Stomach (tissue), 9 donors: ENCODE data around the gene PGM3. TPM values are rescaled to one million over a fixed set of nuclear protein-coding genes. Genes with fewer than 3 reads are reported as not detected.

ENCODE experiments used
- DNase-seq, 2 donors: peaks; one replicate each; pipeline versions ENCODE4 v3.0.0 to v3.0.0-alpha.2; 2013 to 2019
- H3K27ac ChIP-seq, 5 donors: fragments of 200-600 bp in 4 of 5; sonication (generic) in 4 of 5; one replicate each; pipeline ENCODE4 v1.5.1; 2013 to 2019; ENCODE audit warnings: mild to moderate bottlenecking in 1 of 5, moderate library complexity in 1 of 5
- H3K27me3 ChIP-seq, 3 donors: fragments of 200-600 bp; sonication (generic); one replicate each; pipeline ENCODE4 v1.5.1; 2017 to 2019; ENCODE audit warnings: mixed run types in 1 of 3
- H3K36me3 ChIP-seq, 4 donors: fragments of 200-600 bp; sonication (generic); 1 replicate in 3 of 4; 2 replicates in 1 of 4; pipeline ENCODE4 v1.5.1; 2016 to 2019
- H3K4me1 ChIP-seq, 4 donors: fragments of 200-600 bp; sonication (generic); one replicate each; pipeline ENCODE4 v1.5.1; 2016 to 2019
- H3K4me3 ChIP-seq, 4 donors: fragments of 200-600 bp; sonication (generic) in 3 of 4; one replicate each; pipeline ENCODE4 v1.5.1; 2016 to 2019; ENCODE audit warnings: mild to moderate bottlenecking in 1 of 4
- H3K9me3 ChIP-seq, 4 donors: fragments of 200-600 bp; sonication (generic); one replicate each; pipeline ENCODE4 v1.5.1; 2016 to 2019
- CTCF ChIP-seq, 7 experiments: fragments of 450-650 bp in 4 of 7; fragments of 200-600 bp in 3 of 7; sonication (generic) in 3 of 7; IDR thresholded peaks; one replicate each; pipeline ENCODE4 v1.5.1; 2016 to 2019; ENCODE audit warnings: antibody characterized with exemption in 7 of 7, control low read depth in 2 of 7, mild to moderate bottlenecking in 1 of 7
- EP300 ChIP-seq: sonication (generic); formaldehyde crosslinking; IDR thresholded peaks from one replicate; pipeline ENCODE4 v1.6.1; 2017; ENCODE audit warnings: antibody characterized with exemption
- POLR2A ChIP-seq, 4 donors: fragments of 450-650 bp; IDR thresholded peaks; one replicate each; pipeline ENCODE4 v1.6.1; 2016; ENCODE audit warnings: antibody characterized with exemption in 4 of 4, control low read depth in 2 of 4, mild to moderate bottlenecking in 1 of 4, moderate library complexity in 1 of 4
- POLR2AphosphoS5 ChIP-seq, 3 donors: sonication (generic); formaldehyde crosslinking; IDR thresholded peaks; one replicate each; pipeline ENCODE4 v1.6.1; 2016; ENCODE audit warnings: antibody characterized with exemption in 3 of 3
- WGBS, 5 donors: extraction: QIAGEN DNeasy Blood & Tissue Kit in 3 of 5; methylation state at CpG; one replicate each; pipeline versions ENCODE4 v1.1.5 to v1.1.7; 2013 to 2018; 5-methylcytosine and 5-hydroxymethylcytosine counted together
- intact Hi-C: fragments of 100-400 bp; cut with DNase I; formaldehyde crosslinking; loops from one replicate; pipeline ENCODE4 v1.15.1; 2023; ENCODE audit warnings: low total_unique reads
- polyA plus RNA-seq, 3 donors: library from polyadenylated mRNA; stranded (reverse); fragments of 200-250 nt; gene quantifications; one replicate each; pipeline ENCODE4 v1.2.3, GENCODE V29; 2013
- total RNA-seq, 5 donors: library from RNA; depleted of rRNA; stranded (reverse); fragments of >200 nt; gene quantifications; one replicate each; pipeline versions ENCODE4 v1.1.0 to v1.2.3, GENCODE V29; 2014 to 2016
- donor health status: healthy with polysubstance abuse.
- donor health status: Bipolar disorder and iron deficiency.
- donor health status: healthy.

Gene PGM3
- total and polyA plus RNA-seq, 8 donors = 0.58 to 96.4 (median 19.6) TPM

- no peak overlapping the region for H3K27ac ChIP-seq
- 86 to 95% (median 88%) methylated on average over 6 of the region's 6 CpGs for WGBS, 5 donors
Observed at GRCh38 chr6:83190626-83191025, 2.4 kb downstream of the PGM3 start.

GRCh38 chr6:83188501-83188900 is 4.6 kb downstream of the PGM3 start:
- WGBS, 5 donors = 34 to 67% (median 50%) methylated on average over 3 of the region's 3 CpGs
- intact Hi-C loops = loop anchor here (10.0 kb wide), 1 partner anchor 114 kb away; no protein-coding TSS in a partner anchor
- no peaks in the 10 kb centered on the region for H3K27me3 ChIP-seq
- peaks cover 18 to 57% (median 46%) of the 10 kb centered on the region in 4 donors for H3K36me3 ChIP-seq
- H3K9me3 ChIP-seq = no peaks in the 10 kb centered on the region
- H3K4me3 ChIP-seq = no peak overlapping the region
- peaks cover 3 to 33% (median 22%) of the 10 kb centered on the region in 4 donors for H3K4me1 ChIP-seq
- no peak overlapping the region for H3K27ac ChIP-seq
- no peak for DNase-seq
- TF ChIP-seq POLR2A (IDR thresholded peaks at IDR 0.05) = no peak
- TF ChIP-seq CTCF (IDR thresholded peaks at IDR 0.05) = no peak
- no peak for TF ChIP-seq EP300
- no peak for TF ChIP-seq POLR2AphosphoS5 (IDR thresholded peaks at IDR 0.05)

More at GRCh38 chr6:83190626-83191025, 2.4 kb downstream of the PGM3 start:
- Histone ChIP-seq H3K36me3 (peaks cover 5 to 38% (median 30%) of the 10 kb centered on the region in 4 donors), H3K4me3 (no peak overlapping the region), H3K9me3 (no peaks in the 10 kb centered on the region), H3K4me1 (peaks cover 3 to 50% (median 36%) of the 10 kb centered on the region in 4 donors), H3K27me3 (no peaks in the 10 kb centered on the region)
- DNase-seq = no peak
- TF ChIP-seq CTCF (IDR thresholded peaks at IDR 0.05) (no peak), POLR2AphosphoS5 (IDR thresholded peaks at IDR 0.05) (peak in 1 of 3 donors; percentile 7), POLR2A (IDR thresholded peaks at IDR 0.05) (no peak)
- intact Hi-C loops = no loop called here

DNA sequence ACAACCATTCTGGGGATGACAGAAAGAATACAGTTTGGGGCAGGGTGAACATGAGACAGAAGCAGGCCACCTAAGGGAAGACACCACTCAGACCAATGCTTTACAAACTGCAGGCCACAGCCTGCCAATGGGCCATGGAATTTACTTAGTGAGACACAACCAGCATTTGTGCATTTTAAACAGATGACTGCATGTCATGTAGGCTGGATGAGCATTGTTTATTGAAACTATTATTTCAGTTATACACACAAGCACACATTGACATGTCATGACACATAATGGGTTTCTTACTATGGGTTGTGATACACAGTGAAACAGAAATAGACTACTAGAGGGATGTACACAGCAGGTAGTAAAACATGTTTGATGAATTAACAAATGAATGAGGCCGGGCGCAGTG is 8.0 kb downstream of the PGM3 start:
- TF ChIP-seq POLR2AphosphoS5 (IDR thresholded peaks at IDR 0.05) (no peak), CTCF (IDR thresholded peaks at IDR 0.05) (no peak), EP300 (no peak), POLR2A (IDR thresholded peaks at IDR 0.05) (no peak)
- 89 to 100% (median 98%) methylated on average over 2 of the region's 2 CpGs for WGBS, 5 donors
- peaks cover 33 to 91% (median 79%) of the 10 kb centered on the region in 4 donors for H3K36me3 ChIP-seq
- H3K9me3 ChIP-seq = no peaks in the 10 kb centered on the region
- H3K27me3 ChIP-seq = no peaks in the 10 kb centered on the region
- no peak for DNase-seq
- peaks cover 0 to 10% (median 3%) of the 10 kb centered on the region in 4 donors for H3K4me1 ChIP-seq
- intact Hi-C loops = loop anchor here (10.0 kb wide), 1 partner anchor 110 kb away; no protein-coding TSS in a partner anchor
- H3K27ac ChIP-seq = no peak overlapping the region
- H3K4me3 ChIP-seq = no peak overlapping the region

DNA sequence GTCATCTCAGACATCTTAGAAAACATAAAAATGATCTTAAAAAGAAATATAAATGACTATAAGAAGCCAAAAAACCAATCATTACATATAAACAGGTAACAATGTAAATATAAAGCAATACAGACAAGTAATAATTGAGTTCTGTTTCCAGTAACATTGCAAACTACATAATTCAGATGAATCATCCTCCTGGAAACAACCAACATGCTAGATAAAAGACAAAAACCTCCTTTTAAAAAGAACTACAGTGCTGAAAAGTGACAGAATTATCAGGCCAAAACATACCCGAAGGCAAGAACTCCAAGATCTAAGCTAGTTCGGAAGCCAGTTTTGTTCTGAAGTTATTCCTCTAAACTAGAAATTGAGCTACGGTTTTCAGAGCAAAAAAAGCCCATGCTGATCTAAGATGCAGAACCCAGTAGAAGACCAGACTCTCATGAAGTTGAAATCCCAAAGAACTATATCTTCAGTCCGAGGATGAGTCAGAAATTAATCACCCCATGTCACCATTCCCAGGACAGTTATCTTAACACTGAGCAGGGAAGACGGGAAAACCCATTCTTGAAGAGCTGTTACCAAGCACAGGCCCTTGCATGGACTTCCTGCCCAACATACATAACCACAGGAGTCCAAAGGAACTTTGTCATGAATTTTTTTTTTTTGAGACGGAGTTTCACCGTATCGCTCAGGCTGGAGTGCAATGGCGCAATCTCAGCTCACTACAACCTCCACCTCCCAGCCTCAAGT is 9.8 kb downstream of the PGM3 start:
- intact Hi-C loops = loop anchor here (10.0 kb wide), 1 partner anchor 108 kb away; no protein-coding TSS in a partner anchor
- no peak overlapping the region for H3K27ac ChIP-seq
- H3K36me3 ChIP-seq = peaks cover 33 to 100% (median 86%) of the 10 kb centered on the region in 4 donors
- TF ChIP-seq CTCF (IDR thresholded peaks at IDR 0.05) (no peak), POLR2A (IDR thresholded peaks at IDR 0.05) (no peak), EP300 (no peak), POLR2AphosphoS5 (IDR thresholded peaks at IDR 0.05) (no peak)
- H3K4me3 ChIP-seq = no peak overlapping the region
- 68 to 81% (median 76%) methylated on average over 9 of the region's 9 CpGs for WGBS, 5 donors
- H3K27me3 ChIP-seq = no peaks in the 10 kb centered on the region
- H3K9me3 ChIP-seq = no peaks in the 10 kb centered on the region
- DNase-seq = no peak
- H3K4me1 ChIP-seq = peaks cover 0 to under 1% (median 0%) of the 10 kb centered on the region in 4 donors
